ENCODE data around the gene PCBD1.

DNA sequence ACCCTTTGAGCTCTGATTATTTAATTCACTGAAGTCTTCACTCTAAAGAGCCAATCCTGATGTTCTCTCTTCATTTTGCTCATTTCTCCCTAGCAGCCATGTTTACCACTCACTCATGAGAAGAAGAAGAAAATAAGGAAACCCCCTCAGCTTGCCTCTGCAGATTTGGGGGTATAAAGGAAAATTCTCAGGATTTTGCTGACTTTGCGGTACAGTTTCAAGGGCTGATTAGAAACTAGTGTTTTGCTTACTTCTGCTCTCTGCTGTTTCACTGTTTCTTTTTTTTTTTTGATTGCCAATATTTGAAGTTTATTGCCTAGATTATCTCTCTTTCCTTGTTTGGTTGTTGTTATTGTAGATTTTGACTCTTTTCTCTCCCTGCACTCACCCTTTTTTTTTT is 23.4 kb downstream of the PCBD1 start:
- TF ChIP-seq, protein P1, sequence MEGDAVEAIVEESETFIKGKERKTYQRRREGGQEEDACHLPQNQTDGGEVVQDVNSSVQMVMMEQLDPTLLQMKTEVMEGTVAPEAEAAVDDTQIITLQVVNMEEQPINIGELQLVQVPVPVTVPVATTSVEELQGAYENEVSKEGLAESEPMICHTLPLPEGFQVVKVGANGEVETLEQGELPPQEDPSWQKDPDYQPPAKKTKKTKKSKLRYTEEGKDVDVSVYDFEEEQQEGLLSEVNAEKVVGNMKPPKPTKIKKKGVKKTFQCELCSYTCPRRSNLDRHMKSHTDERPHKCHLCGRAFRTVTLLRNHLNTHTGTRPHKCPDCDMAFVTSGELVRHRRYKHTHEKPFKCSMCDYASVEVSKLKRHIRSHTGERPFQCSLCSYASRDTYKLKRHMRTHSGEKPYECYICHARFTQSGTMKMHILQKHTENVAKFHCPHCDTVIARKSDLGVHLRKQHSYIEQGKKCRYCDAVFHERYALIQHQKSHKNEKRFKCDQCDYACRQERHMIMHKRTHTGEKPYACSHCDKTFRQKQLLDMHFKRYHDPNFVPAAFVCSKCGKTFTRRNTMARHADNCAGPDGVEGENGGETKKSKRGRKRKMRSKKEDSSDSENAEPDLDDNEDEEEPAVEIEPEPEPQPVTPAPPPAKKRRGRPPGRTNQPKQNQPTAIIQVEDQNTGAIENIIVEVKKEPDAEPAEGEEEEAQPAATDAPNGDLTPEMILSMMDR (IDR thresholded peaks at IDR 0.05), result no peak
- no peak for TF ChIP-seq EZH2 (IDR thresholded peaks at IDR 0.05; ENCODE audit: borderline replicate concordance, insufficient read depth, low read depth, low read length, poor library complexity, severe bottlenecking)
